ENCODE data around the gene NDUFB6. TPM values are rescaled to one million over a fixed set of nuclear protein-coding genes. Genes with fewer than 3 reads are reported as not detected.
A peak's percentile ranks its signal among the peaks of the same experiment; 100 is the strongest.
"Not testable (repeated sequence)": the region's sequence is repeated elsewhere in the genome, so short reads cannot be mapped to it uniquely, and the experiment has no call there.

The NDUFB6 gene
- total and polyA plus RNA-seq, 2 experiments from 2014 or later, result 73.7 to 122 TPM

DNA sequence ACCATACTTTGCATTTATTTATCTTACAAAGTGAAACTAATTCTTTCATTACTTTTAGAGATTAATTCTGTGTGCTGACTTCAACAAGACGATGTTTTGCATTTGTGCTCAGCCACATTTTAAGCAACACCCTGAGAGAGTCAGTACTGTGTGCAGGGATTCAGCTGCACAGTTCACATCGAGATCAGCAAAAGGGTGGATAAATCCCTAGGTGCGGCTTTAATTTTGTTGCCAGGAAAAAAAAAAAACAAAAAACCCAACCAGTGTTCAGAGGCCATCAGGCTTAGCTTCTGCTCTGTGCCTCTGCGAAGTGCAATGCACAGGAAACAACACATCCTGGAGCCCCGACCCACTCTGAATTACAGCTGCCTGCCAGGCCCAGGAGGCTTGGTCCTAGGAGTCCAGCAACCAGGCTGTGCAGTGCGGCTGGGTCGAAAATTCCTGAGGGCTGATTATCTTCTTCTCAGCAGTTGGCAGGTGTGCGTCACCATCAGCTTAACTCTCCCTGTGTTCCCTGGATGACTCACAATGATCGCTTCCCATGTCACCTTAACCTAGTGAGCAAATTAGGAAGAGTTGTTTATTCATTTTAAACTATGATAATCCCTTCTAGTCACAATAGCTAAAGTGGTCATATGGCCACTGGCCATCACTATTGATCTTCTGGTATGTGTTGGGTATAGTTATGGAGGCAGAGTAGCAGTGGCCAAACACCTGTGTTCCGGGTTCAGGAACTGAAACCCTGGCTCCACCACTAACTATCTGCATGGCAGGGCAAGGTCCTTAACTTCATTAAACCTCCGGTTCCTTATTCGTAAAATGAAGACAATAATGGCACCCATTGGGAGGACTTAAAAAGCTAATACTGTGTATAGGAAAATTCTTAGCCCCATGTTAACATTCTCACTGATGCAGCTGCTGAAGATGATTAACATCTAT lies 31.2 kb upstream of the NDUFB6 start:
- Histone ChIP-seq H3K27me3 (no peaks in the 10 kb centered on the region), H3K79me2 (no peaks in the 10 kb centered on the region), H3K36me3 (replicated peaks; ENCODE audit: insufficient read depth, low read depth) (no peaks in the 10 kb centered on the region), H3K4me1 (ENCODE audit: insufficient read depth) (no peaks in the 10 kb centered on the region), H3K9me2 (replicated peaks; ENCODE audit: insufficient read depth) (no peaks in the 10 kb centered on the region), H3K4me3 (no peak overlapping the region), H3K27ac (no peak overlapping the region), H2AFZ (no peak overlapping the region), H3K4me2 (no peak overlapping the region), H4K20me1 (ENCODE audit: insufficient read depth, poor library complexity, severe bottlenecking) (no peaks in the 10 kb centered on the region), H3K9me3 (ENCODE audit: low read depth) (no peaks in the 10 kb centered on the region)
- WGBS (ENCODE audit: low lambda C conversion rate, missing lambda C conversion rate), result 84% methylated on average over 12 of the region's 12 CpGs
- TF ChIP-seq EZH2 (IDR thresholded peaks at IDR 0.05; ENCODE audit: borderline replicate concordance), result no peak
- DNase-seq (ENCODE audit: low spot score), result peak; percentile 32

DNA sequence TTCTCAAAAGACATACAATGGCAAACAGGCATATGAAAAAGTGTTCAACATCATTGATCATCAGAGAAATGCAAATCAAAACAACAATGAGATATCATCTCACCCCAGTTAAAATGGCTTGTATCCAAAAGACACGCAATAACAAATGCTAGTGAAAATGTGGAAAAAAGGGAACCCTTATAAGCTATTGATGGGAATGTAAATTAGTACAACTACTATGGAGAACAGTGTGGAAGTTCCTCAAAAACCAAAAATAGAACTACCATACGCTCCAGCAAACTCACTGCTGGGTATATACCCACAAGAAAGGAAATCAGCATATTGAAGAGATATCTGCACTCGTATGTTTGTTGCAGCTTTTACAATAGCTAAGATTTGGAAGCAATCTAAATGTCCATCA lies 26.1 kb upstream of the NDUFB6 start:
- DNase-seq (ENCODE audit: low spot score); H4K20me1 ChIP-seq (ENCODE audit: insufficient read depth, poor library complexity, severe bottlenecking); H2AFZ ChIP-seq; H3K27me3 ChIP-seq; H3K9me2 ChIP-seq (replicated peaks; ENCODE audit: insufficient read depth); H3K9me3 ChIP-seq (ENCODE audit: low read depth); H3K4me1 ChIP-seq (ENCODE audit: insufficient read depth); H3K27ac ChIP-seq; H3K4me2 ChIP-seq; H3K36me3 ChIP-seq (replicated peaks; ENCODE audit: insufficient read depth, low read depth); H3K79me2 ChIP-seq; H3K4me3 ChIP-seq: not testable (repeated sequence)
- WGBS (ENCODE audit: low lambda C conversion rate, missing lambda C conversion rate), result 78% methylated on average over 3 of the region's 3 CpGs

DNA sequence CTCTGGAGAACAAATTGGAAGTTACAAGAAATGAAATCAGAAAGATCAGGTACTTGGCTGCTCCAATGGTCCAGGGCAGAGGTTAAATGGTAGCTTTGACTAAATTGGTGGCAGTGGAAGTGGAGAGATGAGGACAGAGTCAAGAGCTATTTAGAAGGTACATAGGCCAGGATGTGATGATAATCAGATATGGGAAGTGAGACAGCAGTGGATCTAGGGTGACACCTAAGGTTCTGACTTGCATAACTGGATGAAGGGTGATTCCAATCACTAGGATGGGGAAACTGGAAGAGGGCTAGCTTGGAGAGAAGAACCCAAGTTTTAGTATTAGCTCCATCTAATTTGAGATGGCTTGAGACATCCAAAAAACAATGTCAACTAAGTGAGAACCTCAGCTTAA lies 24.0 kb upstream of the NDUFB6 start:
- no peaks in the 10 kb centered on the region for H3K9me2 ChIP-seq (replicated peaks; ENCODE audit: insufficient read depth)
- H3K36me3 ChIP-seq (replicated peaks; ENCODE audit: insufficient read depth, low read depth), result no peaks in the 10 kb centered on the region
- TF ChIP-seq, protein P1, sequence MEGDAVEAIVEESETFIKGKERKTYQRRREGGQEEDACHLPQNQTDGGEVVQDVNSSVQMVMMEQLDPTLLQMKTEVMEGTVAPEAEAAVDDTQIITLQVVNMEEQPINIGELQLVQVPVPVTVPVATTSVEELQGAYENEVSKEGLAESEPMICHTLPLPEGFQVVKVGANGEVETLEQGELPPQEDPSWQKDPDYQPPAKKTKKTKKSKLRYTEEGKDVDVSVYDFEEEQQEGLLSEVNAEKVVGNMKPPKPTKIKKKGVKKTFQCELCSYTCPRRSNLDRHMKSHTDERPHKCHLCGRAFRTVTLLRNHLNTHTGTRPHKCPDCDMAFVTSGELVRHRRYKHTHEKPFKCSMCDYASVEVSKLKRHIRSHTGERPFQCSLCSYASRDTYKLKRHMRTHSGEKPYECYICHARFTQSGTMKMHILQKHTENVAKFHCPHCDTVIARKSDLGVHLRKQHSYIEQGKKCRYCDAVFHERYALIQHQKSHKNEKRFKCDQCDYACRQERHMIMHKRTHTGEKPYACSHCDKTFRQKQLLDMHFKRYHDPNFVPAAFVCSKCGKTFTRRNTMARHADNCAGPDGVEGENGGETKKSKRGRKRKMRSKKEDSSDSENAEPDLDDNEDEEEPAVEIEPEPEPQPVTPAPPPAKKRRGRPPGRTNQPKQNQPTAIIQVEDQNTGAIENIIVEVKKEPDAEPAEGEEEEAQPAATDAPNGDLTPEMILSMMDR (IDR thresholded peaks at IDR 0.05; ENCODE audit: poor library complexity), result no peak
- TF ChIP-seq EZH2 (IDR thresholded peaks at IDR 0.05; ENCODE audit: borderline replicate concordance) (no peak), EZH2phosphoT487 (IDR thresholded peaks at IDR 0.05; ENCODE audit: low read depth, severe bottlenecking, unreplicated experiment) (no peak)
- no peak overlapping the region for H2AFZ ChIP-seq
- no peaks in the 10 kb centered on the region for H3K79me2 ChIP-seq
- no peak overlapping the region for H3K4me3 ChIP-seq
- no peak for DNase-seq (ENCODE audit: low spot score)
- H3K4me1 ChIP-seq (ENCODE audit: insufficient read depth), result no peaks in the 10 kb centered on the region
- no peaks in the 10 kb centered on the region for H3K9me3 ChIP-seq (ENCODE audit: low read depth)
- H3K27me3 ChIP-seq, result no peaks in the 10 kb centered on the region
- H3K4me2 ChIP-seq, result no peak overlapping the region
- H4K20me1 ChIP-seq (ENCODE audit: insufficient read depth, poor library complexity, severe bottlenecking), result no peaks in the 10 kb centered on the region
- H3K27ac ChIP-seq, result no peak overlapping the region

DNA sequence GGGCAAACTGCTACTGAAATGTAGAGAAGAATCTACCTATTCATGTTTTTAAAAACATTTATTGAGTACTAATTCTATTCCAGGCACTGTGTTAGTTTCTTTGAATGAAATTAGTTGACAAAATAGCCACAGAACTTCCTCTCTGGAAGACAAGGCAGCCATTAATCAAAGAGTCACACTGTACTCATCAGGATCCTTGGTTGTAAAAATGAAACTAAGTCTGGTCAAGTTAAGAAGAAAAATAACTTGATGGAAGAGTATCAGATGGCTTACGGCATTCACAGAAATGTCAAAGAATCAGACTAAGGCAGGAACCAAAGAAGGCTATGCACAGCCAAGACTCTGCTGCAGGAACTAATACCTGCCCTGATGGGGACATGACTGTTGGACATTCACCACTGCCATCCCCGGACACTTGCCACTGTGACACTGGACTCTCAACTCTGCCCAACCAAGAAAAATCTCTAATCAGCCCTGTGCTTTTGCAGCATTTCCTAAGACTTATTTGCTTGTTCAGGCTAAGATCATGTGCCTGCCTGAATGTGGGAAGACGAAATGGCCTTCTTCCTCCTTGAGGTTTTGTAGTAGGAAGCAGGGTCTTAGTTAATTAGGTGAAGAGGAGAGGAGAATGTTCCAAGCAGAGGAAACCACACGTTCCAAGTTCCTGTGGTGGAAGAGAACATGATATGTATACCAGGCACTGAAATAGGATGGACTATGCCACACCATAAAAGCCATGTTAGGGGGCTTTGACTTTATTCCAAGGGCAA lies 23.3 kb upstream of the NDUFB6 start:
- no peak for DNase-seq (ENCODE audit: low spot score)
- H3K9me3 ChIP-seq (ENCODE audit: low read depth), result no peaks in the 10 kb centered on the region
- H2AFZ ChIP-seq, result no peak overlapping the region
- no peaks in the 10 kb centered on the region for H3K4me1 ChIP-seq (ENCODE audit: insufficient read depth)
- TF ChIP-seq EZH2phosphoT487 (IDR thresholded peaks at IDR 0.05; ENCODE audit: low read depth, severe bottlenecking, unreplicated experiment), result no peak
- TF ChIP-seq, protein P1 (IDR thresholded peaks at IDR 0.05; ENCODE audit: poor library complexity), result no peak
- no peak for TF ChIP-seq EZH2 (IDR thresholded peaks at IDR 0.05; ENCODE audit: borderline replicate concordance)
- no peaks in the 10 kb centered on the region for H3K9me2 ChIP-seq (replicated peaks; ENCODE audit: insufficient read depth)
- H3K4me2 ChIP-seq, result no peak overlapping the region
- WGBS (ENCODE audit: low lambda C conversion rate, missing lambda C conversion rate), result 89% methylated on average over 4 of the region's 4 CpGs
- H3K79me2 ChIP-seq, result no peaks in the 10 kb centered on the region
- H4K20me1 ChIP-seq (ENCODE audit: insufficient read depth, poor library complexity, severe bottlenecking), result no peaks in the 10 kb centered on the region
- no peak overlapping the region for H3K27ac ChIP-seq
- no peak overlapping the region for H3K4me3 ChIP-seq
- no peaks in the 10 kb centered on the region for H3K27me3 ChIP-seq
- no peaks in the 10 kb centered on the region for H3K36me3 ChIP-seq (replicated peaks; ENCODE audit: insufficient read depth, low read depth)

Measured in hepatocyte (in vitro differentiated cells).